ENCODE data around the gene NECTIN2.

Gene NECTIN2

DNA sequence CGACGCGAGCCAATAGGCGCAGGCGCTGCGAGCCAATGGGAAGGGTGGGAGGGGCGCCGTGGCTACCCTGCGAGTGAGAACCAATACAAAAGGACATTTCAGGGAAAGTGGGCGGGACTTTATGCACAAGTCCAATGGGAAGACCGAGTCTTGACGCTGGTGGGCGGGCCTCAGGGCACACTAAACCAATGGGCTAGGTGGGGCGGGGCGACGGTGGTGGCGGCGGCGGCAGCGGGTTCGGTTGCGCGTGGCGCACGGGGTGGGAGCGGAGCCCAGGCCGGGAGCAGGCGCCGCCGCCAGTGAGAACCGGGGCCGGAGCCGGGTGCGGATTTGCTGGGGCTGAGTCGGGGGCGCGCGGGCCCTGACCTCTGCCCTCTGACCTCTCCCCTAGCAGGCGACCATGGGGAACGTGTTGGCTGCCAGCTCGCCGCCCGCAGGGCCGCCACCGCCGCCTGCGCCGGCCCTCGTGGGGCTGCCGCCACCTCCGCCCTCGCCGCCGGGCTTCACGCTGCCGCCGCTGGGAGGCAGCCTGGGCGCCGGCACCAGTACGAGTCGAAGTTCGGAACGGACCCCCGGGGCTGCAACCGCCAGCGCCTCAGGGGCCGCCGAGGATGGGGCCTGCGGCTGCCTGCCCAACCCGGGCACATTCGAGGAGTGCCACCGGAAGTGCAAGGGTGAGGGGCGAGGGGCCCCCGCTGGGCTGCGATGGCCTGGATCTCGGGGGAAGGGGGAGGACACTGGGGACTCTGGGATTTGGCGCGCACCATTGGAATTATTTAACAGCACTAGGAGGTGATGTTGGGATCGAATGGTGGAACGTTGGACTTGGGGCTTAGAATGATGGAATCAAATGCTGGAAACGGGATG lies 45.2 kb downstream of the NECTIN2 start, which contains the start of gene TOMM40:
Gene TOMM40 (plus strand): TSS at position 239 of the 867 bp plus-strand sequence. CDS start 162 bp downstream, at position 401.
- Histone ChIP-seq H3K27ac (ENCODE audit: low read length) (peak within 1 kb of the TSS; percentile 94), H3K4me3 (ENCODE audit: low read length) (peak within 1 kb of the TSS; percentile 89), H3K4me2 (ENCODE audit: low read depth, low read length) (peak within 1 kb of the TSS; percentile 96), H3F3A (ENCODE audit: insufficient read depth, low read length) (peaks cover 9% of the 10 kb centered on the region), H3K79me2 (ENCODE audit: low read length) (peaks cover 44% of the 10 kb centered on the region), H2AFZ (ENCODE audit: low read length) (peak within 1 kb of the TSS; percentile 96), H3K4me1 (ENCODE audit: low read length) (0 out of 2 replicates have a peak, but pooled peaks cover 6% of the 10 kb centered on the region), H3K9ac (ENCODE audit: low read length) (peak within 1 kb of the TSS; percentile 94), H3K9me3 (replicated peaks; ENCODE audit: insufficient read depth, low read length) (no peaks in the 10 kb centered on the region), H3K36me3 (replicated peaks; ENCODE audit: insufficient read depth, low read length) (peaks cover 12% of the 10 kb centered on the region), H3K27me3 (replicated peaks; ENCODE audit: insufficient read depth, low read length) (peaks cover 8% of the 10 kb centered on the region), H3K9me2 (replicated peaks; ENCODE audit: insufficient read depth, low read length) (no peaks in the 10 kb centered on the region), H4K20me1 (ENCODE audit: insufficient read depth, low read length) (no peaks in the 10 kb centered on the region)
- DNase-seq, result no peak
- TF ChIP-seq EZH2phosphoT487 (IDR thresholded peaks at IDR 0.05; ENCODE audit: low read length) (no peak), CTCF (IDR thresholded peaks at IDR 0.05; ENCODE audit: low read length) (no peak), EZH2 (optimal IDR thresholded peaks at IDR 0.05; ENCODE audit: low read depth, low read length) (no peak)

DNA sequence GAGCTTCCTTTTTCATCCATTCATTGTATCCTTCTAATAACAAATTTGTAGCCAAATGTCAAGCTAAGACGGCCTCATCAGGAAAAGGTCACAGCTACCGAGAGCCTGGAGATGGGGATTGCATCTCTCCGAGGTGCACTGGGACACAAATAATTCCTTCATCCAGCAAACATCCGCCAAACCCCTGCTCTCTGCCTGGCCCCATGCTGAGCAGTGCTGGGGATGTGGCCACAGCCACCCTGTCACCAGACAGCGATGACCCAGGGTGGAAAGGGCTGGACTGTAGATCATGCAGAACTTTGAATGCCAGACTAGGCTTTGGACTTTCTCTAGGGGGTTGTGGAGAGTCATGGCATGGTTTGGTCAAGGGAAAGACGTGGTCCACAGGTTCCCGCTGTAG lies 46.8 kb downstream of the NECTIN2 start:
- Histone ChIP-seq H3K36me3 (replicated peaks; ENCODE audit: insufficient read depth, low read length) (peaks cover 14% of the 10 kb centered on the region), H3K27ac (ENCODE audit: low read length) (no peak overlapping the region), H4K20me1 (ENCODE audit: insufficient read depth, low read length) (no peaks in the 10 kb centered on the region), H3K4me3 (ENCODE audit: low read length) (no peak overlapping the region), H3F3A (ENCODE audit: insufficient read depth, low read length) (peaks cover 9% of the 10 kb centered on the region), H3K9me3 (replicated peaks; ENCODE audit: insufficient read depth, low read length) (no peaks in the 10 kb centered on the region), H3K4me2 (ENCODE audit: low read depth, low read length) (no peak overlapping the region), H3K4me1 (ENCODE audit: low read length) (0 out of 2 replicates have a peak, but pooled peaks cover 6% of the 10 kb centered on the region), H3K9me2 (replicated peaks; ENCODE audit: insufficient read depth, low read length) (no peaks in the 10 kb centered on the region), H2AFZ (ENCODE audit: low read length) (no peak overlapping the region), H3K9ac (ENCODE audit: low read length) (no peak overlapping the region), H3K79me2 (ENCODE audit: low read length) (peaks cover 53% of the 10 kb centered on the region), H3K27me3 (replicated peaks; ENCODE audit: insufficient read depth, low read length) (peaks cover 3% of the 10 kb centered on the region; the same call in 1 of the 2 replicates)
- TF ChIP-seq EZH2phosphoT487 (IDR thresholded peaks at IDR 0.05; ENCODE audit: low read length) (no peak), CTCF (IDR thresholded peaks at IDR 0.05; ENCODE audit: low read length) (no peak), EZH2 (optimal IDR thresholded peaks at IDR 0.05; ENCODE audit: low read depth, low read length) (no peak)
- DNase-seq, result no peak

- H3K4me2 ChIP-seq (ENCODE audit: low read depth, low read length), result no peak overlapping the region
- no peaks in the 10 kb centered on the region for H4K20me1 ChIP-seq (ENCODE audit: insufficient read depth, low read length)
- no peak overlapping the region for H2AFZ ChIP-seq (ENCODE audit: low read length)
- H3K27ac ChIP-seq (ENCODE audit: low read length), result no peak overlapping the region
- H3K9me2 ChIP-seq (replicated peaks; ENCODE audit: insufficient read depth, low read length), result no peaks in the 10 kb centered on the region
- H3K4me1 ChIP-seq (ENCODE audit: low read length), result 0 out of 2 replicates have a peak, but pooled peaks cover 6% of the 10 kb centered on the region
- peaks cover 14% of the 10 kb centered on the region for H3K36me3 ChIP-seq (replicated peaks; ENCODE audit: insufficient read depth, low read length)
- DNase-seq, result no peak
- no peak overlapping the region for H3K4me3 ChIP-seq (ENCODE audit: low read length)
- TF ChIP-seq EZH2 (optimal IDR thresholded peaks at IDR 0.05; ENCODE audit: low read depth, low read length), result no peak
- TF ChIP-seq EZH2phosphoT487 (IDR thresholded peaks at IDR 0.05; ENCODE audit: low read length), result no peak
- TF ChIP-seq CTCF (IDR thresholded peaks at IDR 0.05; ENCODE audit: low read length), result no peak
- peaks cover 9% of the 10 kb centered on the region for H3F3A ChIP-seq (ENCODE audit: insufficient read depth, low read length)
- no peaks in the 10 kb centered on the region for H3K27me3 ChIP-seq (replicated peaks; ENCODE audit: insufficient read depth, low read length)
- peaks cover 53% of the 10 kb centered on the region for H3K79me2 ChIP-seq (ENCODE audit: low read length)
- H3K9ac ChIP-seq (ENCODE audit: low read length), result no peak overlapping the region
- no peaks in the 10 kb centered on the region for H3K9me3 ChIP-seq (replicated peaks; ENCODE audit: insufficient read depth, low read length)
Observed at GRCh38 chr19:44893332-44894051, 47.4 kb downstream of the NECTIN2 start.
